Esophagus muscularis mucosa (tissue), 4 donors: ENCODE results near the gene SCGB1C1.

ENCODE experiments used
- CTCF ChIP-seq, 3 experiments: fragments of 200-600 bp in 2 of 3; fragments of 450-650 bp in 1 of 3; sonication (generic) in 2 of 3; IDR thresholded peaks; one replicate each; pipeline ENCODE4 v1.5.1; 2017 to 2019; ENCODE audit warnings: antibody characterized with exemption in 3 of 3, mild to moderate bottlenecking in 2 of 3, moderate library complexity in 1 of 3
- EP300 ChIP-seq: sonication (generic); formaldehyde crosslinking; IDR thresholded peaks from one replicate; pipeline ENCODE4 v1.6.1; 2017; ENCODE audit warnings: antibody characterized with exemption
- POLR2A ChIP-seq: fragments of 450-650 bp; IDR thresholded peaks from one replicate; pipeline ENCODE4 v1.6.1; 2017; ENCODE audit warnings: antibody characterized with exemption, moderate library complexity, mild to moderate bottlenecking, low read depth
- POLR2AphosphoS5 ChIP-seq, 2 donors: sonication (generic); formaldehyde crosslinking; IDR thresholded peaks; one replicate each; pipeline ENCODE4 v1.6.1; 2017; ENCODE audit warnings: antibody characterized with exemption in 2 of 2

GRCh38 chr11:204587-205109 is 11.8 kb downstream of the SCGB1C1 start:
- TF ChIP-seq CTCF (IDR thresholded peaks at IDR 0.05) (no peak), POLR2A (no peak), EP300 (no peak), POLR2AphosphoS5 (IDR thresholded peaks at IDR 0.05) (no peak)
